HEK293 (cell line): ENCODE measurements around the gene KCNK4.
A peak's percentile ranks its signal among the peaks of the same experiment; 100 is the strongest.

Source experiments
- GLI2 ChIP-seq: fragments of 450-650 bp; formaldehyde crosslinking; IDR thresholded peaks from 2 replicates; pipeline ENCODE4; 2017; ENCODE audit warnings: missing biosample characterization, missing genetic modification characterization, low read depth, borderline replicate concordance
- GLIS2 ChIP-seq: fragments of 450-650 bp; formaldehyde crosslinking; IDR thresholded peaks from 2 replicates; pipeline ENCODE4 v1.5.1; 2016; ENCODE audit warnings: missing biosample characterization, missing genetic modification characterization
- HOXD13 ChIP-seq: sonication (generic); formaldehyde crosslinking; IDR thresholded peaks from 2 replicates; pipeline ENCODE4 v1.8.0; 2022; ENCODE audit warnings: missing genetic modification reagents, borderline replicate concordance
- KLF7 ChIP-seq: fragments of 450-650 bp; formaldehyde crosslinking; IDR thresholded peaks from 2 replicates; pipeline ENCODE4 v1.5.1; 2016; ENCODE audit warnings: missing biosample characterization, missing genetic modification characterization, borderline replicate concordance
- KLF8 ChIP-seq: fragments of 450-650 bp; formaldehyde crosslinking; IDR thresholded peaks from 2 replicates; pipeline ENCODE4 v1.5.1; 2016; ENCODE audit warnings: missing biosample characterization, missing genetic modification characterization
- MEIS1 ChIP-seq: sonication (generic); formaldehyde crosslinking; IDR thresholded peaks from 2 replicates; pipeline ENCODE4 v1.8.1; 2022; ENCODE audit warnings: missing genetic modification reagents, mild to moderate bottlenecking, borderline replicate concordance
- OVOL3 ChIP-seq: fragments of 450-650 bp; formaldehyde crosslinking; IDR thresholded peaks from 2 replicates; pipeline ENCODE4 v1.5.1; 2016; ENCODE audit warnings: missing biosample characterization, missing genetic modification characterization
- SALL2 ChIP-seq: fragments of 450-650 bp; formaldehyde crosslinking; IDR thresholded peaks from 2 replicates; pipeline ENCODE4 v1.5.0; 2017; ENCODE audit warnings: missing biosample characterization, mild to moderate bottlenecking, missing genetic modification characterization, borderline replicate concordance
- SP7 ChIP-seq: fragments of 450-650 bp; formaldehyde crosslinking; IDR thresholded peaks from 2 replicates; pipeline ENCODE4 v1.5.1; 2016; ENCODE audit warnings: missing biosample characterization, missing genetic modification characterization
- TRIM28 ChIP-seq: IDR thresholded peaks from 2 replicates; pipeline ENCODE4 v1.6.1; 2011; ENCODE audit warnings: low read length, control low read depth, borderline replicate concordance
- WT1 ChIP-seq: fragments of 450-650 bp; formaldehyde crosslinking; IDR thresholded peaks from 2 replicates; pipeline ENCODE4 v1.5.1; 2016; ENCODE audit warnings: missing biosample characterization, missing genetic modification characterization
- YY1 ChIP-seq: fragments of 450-650 bp; formaldehyde crosslinking; IDR thresholded peaks from 2 replicates; pipeline ENCODE4 v1.5.1; 2018; ENCODE audit warnings: missing biosample characterization, missing genetic modification characterization
- ZBTB17 ChIP-seq: fragments of 450-650 bp; formaldehyde crosslinking; IDR thresholded peaks from 2 replicates; pipeline ENCODE4 v1.5.1; 2016; ENCODE audit warnings: missing biosample characterization, missing genetic modification characterization
- ZFHX2 ChIP-seq: fragments of 450-650 bp; formaldehyde crosslinking; conservative IDR thresholded peaks from 2 replicates; pipeline ENCODE4 v1.5.1; 2016; ENCODE audit warnings: missing biosample characterization, missing genetic modification characterization
- ZIC2 ChIP-seq: fragments of 450-650 bp; formaldehyde crosslinking; IDR thresholded peaks from 2 replicates; pipeline ENCODE4 v1.5.1; 2016; ENCODE audit warnings: missing biosample characterization, missing genetic modification characterization
- ZNF10 ChIP-seq: fragments of 450-650 bp; formaldehyde crosslinking; IDR thresholded peaks from 2 replicates; pipeline ENCODE4 v1.5.1; 2017; ENCODE audit warnings: missing biosample characterization, missing genetic modification characterization
- ZNF121 ChIP-seq: fragments of 450-650 bp; formaldehyde crosslinking; IDR thresholded peaks from 2 replicates; pipeline ENCODE4 v1.5.1; 2016; ENCODE audit warnings: missing biosample characterization, missing genetic modification characterization
- ZNF157 ChIP-seq: fragments of 450-650 bp; formaldehyde crosslinking; IDR thresholded peaks from 2 replicates; pipeline ENCODE4 v1.5.1; 2016; ENCODE audit warnings: missing biosample characterization, missing genetic modification characterization
- ZNF2 ChIP-seq: fragments of 450-650 bp; formaldehyde crosslinking; IDR thresholded peaks from 2 replicates; pipeline ENCODE4 v1.5.1; 2016; ENCODE audit warnings: missing biosample characterization, missing genetic modification characterization
- ZNF266 ChIP-seq: fragments of 450-650 bp; formaldehyde crosslinking; IDR thresholded peaks from 2 replicates; pipeline ENCODE4 v1.5.1; 2016; ENCODE audit warnings: missing biosample characterization, missing genetic modification characterization, low read depth
- ZNF311 ChIP-seq: fragments of 450-650 bp; formaldehyde crosslinking; IDR thresholded peaks from 2 replicates; pipeline ENCODE4 v1.5.1; 2017; ENCODE audit warnings: missing biosample characterization, missing genetic modification characterization, borderline replicate concordance
- ZNF324 ChIP-seq: fragments of 450-650 bp; formaldehyde crosslinking; IDR thresholded peaks from 2 replicates; pipeline ENCODE4 v1.5.1; 2016; ENCODE audit warnings: missing biosample characterization, missing genetic modification characterization
- ZNF341 ChIP-seq: fragments of 450-650 bp; formaldehyde crosslinking; IDR thresholded peaks from 2 replicates; pipeline ENCODE4; 2016; ENCODE audit warnings: low read depth, missing biosample characterization, missing genetic modification characterization
- ZNF391 ChIP-seq: fragments of 450-650 bp; formaldehyde crosslinking; IDR thresholded peaks from 2 replicates; pipeline ENCODE4 v1.5.1; 2016; ENCODE audit warnings: low read depth, missing biosample characterization, missing genetic modification characterization, borderline replicate concordance
- ZNF433 ChIP-seq: fragments of 450-650 bp; formaldehyde crosslinking; IDR thresholded peaks from 2 replicates; pipeline ENCODE4 v1.5.1; 2016; ENCODE audit warnings: missing biosample characterization, missing genetic modification characterization, low read depth
- ZNF48 ChIP-seq: fragments of 450-650 bp; formaldehyde crosslinking; IDR thresholded peaks from 2 replicates; pipeline ENCODE4 v1.5.1; 2016; ENCODE audit warnings: missing biosample characterization, missing genetic modification characterization
- ZNF558 ChIP-seq: fragments of 450-650 bp; formaldehyde crosslinking; IDR thresholded peaks from 2 replicates; pipeline ENCODE4 v1.5.1; 2016; ENCODE audit warnings: missing biosample characterization, missing genetic modification characterization
- ZNF585B ChIP-seq: fragments of 450-650 bp; formaldehyde crosslinking; IDR thresholded peaks from 2 replicates; pipeline ENCODE4 v1.5.1; 2016; ENCODE audit warnings: missing biosample characterization, missing genetic modification characterization
- ZNF660 ChIP-seq: fragments of 450-650 bp; IDR thresholded peaks from 2 replicates; pipeline ENCODE4 v1.5.1; 2018; ENCODE audit warnings: missing biosample characterization, mild to moderate bottlenecking, missing genetic modification characterization
- ZNF707 ChIP-seq: fragments of 450-650 bp; formaldehyde crosslinking; IDR thresholded peaks from 2 replicates; pipeline ENCODE4 v1.5.1; 2016; ENCODE audit warnings: missing biosample characterization, missing genetic modification characterization
- ZSCAN30 ChIP-seq: fragments of 450-650 bp; IDR thresholded peaks from 2 replicates; pipeline ENCODE4 v1.5.1; 2018; ENCODE audit warnings: missing biosample characterization, mild to moderate bottlenecking, missing genetic modification characterization, moderate library complexity
- TF ChIP-seq, protein P1 (sequence below): fragments of 450-650 bp; formaldehyde crosslinking; IDR thresholded peaks from 2 replicates; pipeline ENCODE4 v1.5.0; 2017; ENCODE audit warnings: missing biosample characterization, missing genetic modification characterization, borderline replicate concordance
- TF ChIP-seq, protein P2 (sequence below): fragments of 450-650 bp; formaldehyde crosslinking; IDR thresholded peaks from 2 replicates; pipeline ENCODE4 v1.5.1; 2016; ENCODE audit warnings: missing biosample characterization, missing genetic modification characterization
- TF ChIP-seq, protein P3 (sequence below): fragments of 450-650 bp; formaldehyde crosslinking; optimal IDR thresholded peaks from 2 replicates; pipeline ENCODE3; 2016; ENCODE audit warnings: missing biosample characterization, mild to moderate bottlenecking, missing genetic modification characterization
- TF ChIP-seq, protein P4 (sequence below): IDR thresholded peaks from 2 replicates; pipeline ENCODE4 v1.6.1; 2011; ENCODE audit warnings: mild to moderate bottlenecking, low read depth, low read length, borderline replicate concordance

Gene KCNK4

DNA sequence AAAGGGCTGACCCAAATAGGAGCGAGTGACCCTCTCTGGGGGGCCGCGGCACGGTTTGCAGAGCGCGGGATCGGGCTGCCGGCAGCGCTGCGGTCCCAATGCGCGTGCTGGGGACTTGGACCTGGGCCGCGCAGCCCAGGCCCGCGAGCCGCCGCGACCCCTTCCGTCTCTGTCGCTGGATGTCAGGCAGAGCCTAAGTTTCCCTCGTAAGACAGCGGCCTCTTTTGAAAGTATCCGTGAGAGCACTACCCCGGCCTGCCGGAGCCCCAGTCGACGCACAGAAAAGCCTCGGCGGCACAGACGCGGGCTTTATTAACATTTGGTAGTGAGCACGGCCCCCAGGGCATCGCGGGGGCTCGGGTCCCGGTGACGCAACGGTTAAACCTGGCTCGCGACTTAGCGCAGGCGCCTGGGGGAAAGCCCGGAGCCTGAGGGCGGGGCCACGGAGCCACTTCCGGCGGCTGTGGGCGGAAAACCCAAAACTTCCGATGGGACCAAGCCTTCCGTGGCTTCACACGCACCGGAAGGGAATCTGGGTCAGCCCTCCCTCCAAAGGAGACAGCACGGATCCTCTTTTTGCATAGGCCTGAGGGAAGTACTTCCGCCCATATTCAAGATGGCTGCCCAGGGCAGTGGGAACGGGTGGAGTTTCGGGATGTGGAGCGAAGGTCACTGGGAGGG lies 21.4 kb upstream of the KCNK4 start (continued):
- TF ChIP-seq, protein P1, sequence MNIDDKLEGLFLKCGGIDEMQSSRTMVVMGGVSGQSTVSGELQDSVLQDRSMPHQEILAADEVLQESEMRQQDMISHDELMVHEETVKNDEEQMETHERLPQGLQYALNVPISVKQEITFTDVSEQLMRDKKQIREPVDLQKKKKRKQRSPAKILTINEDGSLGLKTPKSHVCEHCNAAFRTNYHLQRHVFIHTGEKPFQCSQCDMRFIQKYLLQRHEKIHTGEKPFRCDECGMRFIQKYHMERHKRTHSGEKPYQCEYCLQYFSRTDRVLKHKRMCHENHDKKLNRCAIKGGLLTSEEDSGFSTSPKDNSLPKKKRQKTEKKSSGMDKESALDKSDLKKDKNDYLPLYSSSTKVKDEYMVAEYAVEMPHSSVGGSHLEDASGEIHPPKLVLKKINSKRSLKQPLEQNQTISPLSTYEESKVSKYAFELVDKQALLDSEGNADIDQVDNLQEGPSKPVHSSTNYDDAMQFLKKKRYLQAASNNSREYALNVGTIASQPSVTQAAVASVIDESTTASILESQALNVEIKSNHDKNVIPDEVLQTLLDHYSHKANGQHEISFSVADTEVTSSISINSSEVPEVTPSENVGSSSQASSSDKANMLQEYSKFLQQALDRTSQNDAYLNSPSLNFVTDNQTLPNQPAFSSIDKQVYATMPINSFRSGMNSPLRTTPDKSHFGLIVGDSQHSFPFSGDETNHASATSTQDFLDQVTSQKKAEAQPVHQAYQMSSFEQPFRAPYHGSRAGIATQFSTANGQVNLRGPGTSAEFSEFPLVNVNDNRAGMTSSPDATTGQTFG (tag by site-specific recombination) = no peak
- TF ChIP-seq, protein P2, sequence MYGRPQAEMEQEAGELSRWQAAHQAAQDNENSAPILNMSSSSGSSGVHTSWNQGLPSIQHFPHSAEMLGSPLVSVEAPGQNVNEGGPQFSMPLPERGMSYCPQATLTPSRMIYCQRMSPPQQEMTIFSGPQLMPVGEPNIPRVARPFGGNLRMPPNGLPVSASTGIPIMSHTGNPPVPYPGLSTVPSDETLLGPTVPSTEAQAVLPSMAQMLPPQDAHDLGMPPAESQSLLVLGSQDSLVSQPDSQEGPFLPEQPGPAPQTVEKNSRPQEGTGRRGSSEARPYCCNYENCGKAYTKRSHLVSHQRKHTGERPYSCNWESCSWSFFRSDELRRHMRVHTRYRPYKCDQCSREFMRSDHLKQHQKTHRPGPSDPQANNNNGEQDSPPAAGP = no peak
- no peak for TF ChIP-seq ZNF157 (tag by site-specific recombination)
- no peak for TF ChIP-seq MEIS1 (CRISPR knock-in tag)
- TF ChIP-seq SP7 (tag by site-specific recombination) = peak; percentile 34; the same call in 1 of the 2 replicates
- TF ChIP-seq, protein P3, sequence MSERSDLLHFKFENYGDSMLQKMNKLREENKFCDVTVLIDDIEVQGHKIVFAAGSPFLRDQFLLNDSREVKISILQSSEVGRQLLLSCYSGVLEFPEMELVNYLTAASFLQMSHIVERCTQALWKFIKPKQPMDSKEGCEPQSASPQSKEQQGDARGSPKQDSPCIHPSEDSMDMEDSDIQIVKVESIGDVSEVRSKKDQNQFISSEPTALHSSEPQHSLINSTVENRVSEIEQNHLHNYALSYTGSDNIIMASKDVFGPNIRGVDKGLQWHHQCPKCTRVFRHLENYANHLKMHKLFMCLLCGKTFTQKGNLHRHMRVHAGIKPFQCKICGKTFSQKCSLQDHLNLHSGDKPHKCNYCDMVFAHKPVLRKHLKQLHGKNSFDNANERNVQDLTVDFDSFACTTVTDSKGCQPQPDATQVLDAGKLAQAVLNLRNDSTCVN (tag by site-specific recombination) = peak; percentile 93
- TF ChIP-seq ZNF585B (tag by site-specific recombination) = peak; percentile 43; the same call in 1 of the 2 replicates
- peak; percentile 97 for TF ChIP-seq YY1 (tag by site-specific recombination)
- TF ChIP-seq ZNF341 (tag by site-specific recombination) = no peak
- TF ChIP-seq ZNF266 (tag by site-specific recombination) = no peak
- no peak for TF ChIP-seq ZIC2
- no peak for TF ChIP-seq TRIM28
- no peak for TF ChIP-seq ZNF707 (tag by site-specific recombination)
- no peak for TF ChIP-seq ZNF48 (tag by site-specific recombination)
- TF ChIP-seq ZBTB17 (tag by site-specific recombination) = no peak
- TF ChIP-seq ZNF558 (tag by site-specific recombination) = no peak
- TF ChIP-seq ZNF660 (tag by site-specific recombination) = peak; percentile 52
- no peak for TF ChIP-seq ZNF433 (tag by site-specific recombination)
- TF ChIP-seq GLIS2 (tag by site-specific recombination) = peak; percentile 61
- no peak for TF ChIP-seq WT1
- peak; percentile 96 for TF ChIP-seq KLF8 (tag by site-specific recombination)
- TF ChIP-seq ZNF311 = no peak
- TF ChIP-seq SALL2 = no peak
- no peak for TF ChIP-seq OVOL3 (tag by site-specific recombination)
- 0 out of 2 replicates have a peak, but pooled peaks have one; percentile 27 for TF ChIP-seq ZNF324
- peak; percentile 16; the same call in 1 of the 2 replicates for TF ChIP-seq ZNF391 (tag by site-specific recombination)
- peak; percentile 68 for TF ChIP-seq ZNF121 (tag by site-specific recombination)
- no peak for TF ChIP-seq GLI2 (tag by site-specific recombination)
- TF ChIP-seq KLF7 (tag by site-specific recombination) = peak; percentile 55
- TF ChIP-seq HOXD13 = no peak
- TF ChIP-seq ZNF10 = no peak; the same call in 1 of the 2 replicates
- TF ChIP-seq, protein P4, sequence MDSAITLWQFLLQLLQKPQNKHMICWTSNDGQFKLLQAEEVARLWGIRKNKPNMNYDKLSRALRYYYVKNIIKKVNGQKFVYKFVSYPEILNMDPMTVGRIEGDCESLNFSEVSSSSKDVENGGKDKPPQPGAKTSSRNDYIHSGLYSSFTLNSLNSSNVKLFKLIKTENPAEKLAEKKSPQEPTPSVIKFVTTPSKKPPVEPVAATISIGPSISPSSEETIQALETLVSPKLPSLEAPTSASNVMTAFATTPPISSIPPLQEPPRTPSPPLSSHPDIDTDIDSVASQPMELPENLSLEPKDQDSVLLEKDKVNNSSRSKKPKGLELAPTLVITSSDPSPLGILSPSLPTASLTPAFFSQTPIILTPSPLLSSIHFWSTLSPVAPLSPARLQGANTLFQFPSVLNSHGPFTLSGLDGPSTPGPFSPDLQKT = peak; percentile 73; the same call in 1 of the 2 replicates
- TF ChIP-seq ZNF2 (tag by site-specific recombination) = no peak
- peak; percentile 75 for TF ChIP-seq ZFHX2 (tag by site-specific recombination)
- peak; percentile 73 for TF ChIP-seq ZSCAN30 (tag by site-specific recombination)
